NCI-H2107 (cell line): Measurements from ENCODE around the gene EHD3.
"Not testable (repeated sequence)": the region's sequence is repeated elsewhere in the genome, so short reads cannot be mapped to it uniquely, and the experiment has no call there.

Experiments used
- DNase-seq: peaks from one replicate; lab custom pipeline; 2025; lab: John Stamatoyannopoulos, UW

EHD3 gene

GRCh38 chr2:31256611-31257382 is 22.8 kb downstream of the EHD3 start:
- no peak for DNase-seq

- no peak for DNase-seq
Measured at GRCh38 chr2:31258351-31258750, 24.4 kb downstream of the EHD3 start.

GRCh38 chr2:31259075-31259474 is 25.1 kb downstream of the EHD3 start:
- no peak for DNase-seq

- no peak for DNase-seq
Measured at GRCh38 chr2:31260870-31261269, 26.9 kb downstream of the EHD3 start.

GRCh38 chr2:31263636-31264190 is 29.8 kb downstream of the EHD3 start:
- DNase-seq, result no peak

- no peak for DNase-seq
Measured at GRCh38 chr2:31265234-31265633, 31.3 kb downstream of the EHD3 start.

- DNase-seq, result no peak
Measured at GRCh38 chr2:31266804-31267203, 32.9 kb downstream of the EHD3 start.

- no peak for DNase-seq
Measured at GRCh38 chr2:31267437-31268120, 33.6 kb downstream of the EHD3 start.

- DNase-seq, result no peak
Measured at GRCh38 chr2:31268344-31268743, 34.4 kb downstream of the EHD3 start.

- DNase-seq, result no peak
Measured at GRCh38 chr2:31269087-31269486, 35.1 kb downstream of the EHD3 start.

- no peak for DNase-seq
Measured at GRCh38 chr2:31270131-31270530, 36.2 kb downstream of the EHD3 start.

- no peak for DNase-seq
Measured at GRCh38 chr2:31270822-31271231, 36.9 kb downstream of the EHD3 start.

- no peak for DNase-seq
Measured at GRCh38 chr2:31271851-31272267, 37.9 kb downstream of the EHD3 start.

- DNase-seq, result no peak
Measured at GRCh38 chr2:31274401-31275075, 40.6 kb downstream of the EHD3 start.

GRCh38 chr2:31275976-31276375 is 42.0 kb downstream of the EHD3 start:
- DNase-seq, result no peak

- no peak for DNase-seq
Measured at GRCh38 chr2:31277621-31278020, 43.7 kb downstream of the EHD3 start.

GRCh38 chr2:31282634-31283033 is 48.7 kb downstream of the EHD3 start:
- no peak for DNase-seq

GRCh38 chr2:31283193-31283919 is 49.4 kb downstream of the EHD3 start:
- DNase-seq, result not testable (repeated sequence)

- no peak for DNase-seq
Measured at GRCh38 chr2:31284107-31284506, 50.2 kb downstream of the EHD3 start.

- no peak for DNase-seq
Measured at GRCh38 chr2:31286230-31286629, 52.3 kb downstream of the EHD3 start.

- no peak for DNase-seq
Measured at GRCh38 chr2:31286961-31287550, 53.1 kb downstream of the EHD3 start.

- DNase-seq, result no peak
Measured at GRCh38 chr2:31287654-31288053, 53.7 kb downstream of the EHD3 start.
